NCI-H345 (cell line): ENCODE data around the gene PTPRE.

Experiments
- DNase-seq: peaks from one replicate; lab custom pipeline; 2025; lab: John Stamatoyannopoulos, UW

PTPRE gene

DNA sequence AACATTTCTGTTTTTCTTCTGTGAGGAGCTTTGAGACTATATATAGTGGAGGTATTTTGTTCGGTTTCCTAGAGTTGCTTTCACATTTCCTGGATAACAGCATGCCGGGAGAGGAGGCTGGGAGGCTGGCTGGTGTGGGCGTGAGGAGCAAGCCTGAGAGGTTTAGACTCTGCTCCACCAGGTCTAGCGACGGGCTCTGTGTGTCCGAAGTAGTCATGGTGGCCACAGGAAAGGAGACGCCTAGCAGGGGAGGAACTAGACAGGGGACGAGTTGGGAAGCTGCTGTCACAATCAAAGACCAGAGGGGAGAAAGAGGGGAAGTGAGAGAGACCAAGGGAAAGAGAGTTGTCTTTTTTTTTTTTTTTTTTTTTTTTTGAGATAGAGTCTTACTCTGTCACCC lies 19.6 kb downstream of the PTPRE start:
- DNase-seq: no peak

DNA sequence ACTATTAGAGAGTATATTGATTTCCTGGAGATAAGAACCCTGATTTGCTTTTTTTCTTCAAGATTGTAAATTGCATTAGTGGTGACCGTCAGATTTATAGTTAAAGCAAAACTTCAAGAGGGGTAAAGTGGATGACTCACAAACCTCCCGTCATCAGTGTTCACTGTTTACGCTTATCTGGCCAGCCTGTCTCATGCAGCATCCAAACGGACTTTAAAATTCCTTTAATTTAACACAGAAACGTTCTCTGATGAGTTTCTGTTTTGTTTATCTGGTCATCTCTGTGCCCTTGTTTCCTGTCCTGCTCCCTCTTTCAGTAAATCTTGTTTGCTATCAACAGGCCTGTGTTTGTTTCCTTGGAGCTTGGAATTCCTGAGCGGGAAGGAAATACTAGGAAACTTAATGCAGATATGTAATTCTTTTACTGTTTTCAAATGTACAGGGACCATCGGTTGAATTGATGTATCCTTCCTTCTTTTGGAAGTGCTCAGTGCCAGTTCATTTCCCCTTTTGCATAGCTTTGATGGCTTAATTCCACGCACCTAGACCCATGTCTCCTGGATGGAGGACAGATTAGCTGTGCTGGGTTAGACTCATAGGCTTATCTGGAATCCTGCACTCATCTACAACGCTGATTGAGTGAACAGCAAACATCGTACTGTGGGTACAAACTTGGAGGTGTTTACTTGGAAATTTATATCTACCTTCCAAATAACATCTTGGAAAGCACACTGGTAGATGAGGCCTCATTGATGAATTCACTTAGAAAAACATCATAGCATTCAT lies 21.3 kb downstream of the PTPRE start:
- no peak for DNase-seq

GRCh38 chr10:127932521-127933270 lies 25.8 kb downstream of the PTPRE start:
- DNase-seq: no peak

DNA sequence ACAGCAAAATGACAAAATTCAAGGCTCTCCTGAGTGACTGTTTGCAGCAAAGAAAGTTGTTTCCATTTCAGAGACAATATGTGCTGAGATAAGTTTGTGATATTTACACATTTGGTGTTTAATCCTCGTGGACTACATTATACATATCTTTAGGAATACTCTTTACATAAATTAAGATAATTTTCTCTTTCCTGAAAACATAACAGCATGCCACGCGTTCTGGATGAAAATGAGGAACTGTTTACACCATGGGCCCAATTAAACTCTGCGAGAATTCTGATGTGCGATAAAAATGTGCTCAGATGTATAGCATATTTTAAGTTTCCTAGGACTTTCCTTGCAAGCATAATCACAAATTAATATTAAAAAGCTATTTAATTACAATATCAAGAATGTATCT lies 26.4 kb downstream of the PTPRE start:
- no peak for DNase-seq

DNA sequence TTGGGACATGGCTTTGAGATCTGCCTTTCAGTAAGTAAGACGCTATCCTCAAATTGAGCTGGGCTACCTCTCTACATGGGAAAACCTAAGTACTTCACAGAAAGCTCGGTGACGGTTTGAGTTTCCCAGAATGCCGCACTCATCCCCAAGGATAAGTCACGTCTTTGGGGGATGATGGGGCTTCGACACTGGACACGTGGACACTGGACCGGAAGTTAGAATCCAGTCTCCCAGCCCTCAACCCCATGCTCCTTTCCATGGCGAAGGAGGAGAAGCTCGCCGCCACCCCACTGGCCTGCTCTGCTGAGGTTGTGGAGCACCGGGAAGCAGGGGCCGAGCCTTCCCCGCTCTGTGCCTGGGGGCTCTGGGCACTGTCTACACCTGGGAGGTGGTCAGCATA lies 27.5 kb downstream of the PTPRE start:
- no peak for DNase-seq

DNA sequence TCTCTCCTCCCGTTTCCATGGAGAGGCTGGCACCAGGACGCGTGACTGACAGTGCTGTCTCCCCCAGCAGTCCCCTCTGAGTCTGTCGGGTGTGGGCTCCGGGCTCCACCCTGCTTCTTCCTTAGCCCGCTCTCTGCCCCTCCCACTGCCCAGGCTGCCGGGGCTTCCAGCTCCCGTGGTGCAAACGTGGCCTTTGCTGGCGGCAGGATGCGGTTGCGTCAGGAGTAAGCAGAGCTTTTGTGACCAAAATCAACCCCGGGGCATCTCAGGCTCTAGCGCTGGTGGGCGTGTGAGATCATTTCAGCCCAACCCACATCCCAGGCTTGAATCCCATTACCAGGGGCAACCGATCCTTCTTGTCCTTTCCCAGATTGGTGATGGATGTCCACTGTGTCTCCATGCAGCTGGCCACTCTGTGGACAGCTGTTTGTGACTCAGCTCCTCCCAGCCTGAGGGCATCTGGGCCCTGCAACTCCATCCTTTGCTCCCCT lies 28.2 kb downstream of the PTPRE start:
- no peak for DNase-seq

- no peak for DNase-seq
Observed at GRCh38 chr10:127937069-127937468, 30.2 kb downstream of the PTPRE start.

DNA sequence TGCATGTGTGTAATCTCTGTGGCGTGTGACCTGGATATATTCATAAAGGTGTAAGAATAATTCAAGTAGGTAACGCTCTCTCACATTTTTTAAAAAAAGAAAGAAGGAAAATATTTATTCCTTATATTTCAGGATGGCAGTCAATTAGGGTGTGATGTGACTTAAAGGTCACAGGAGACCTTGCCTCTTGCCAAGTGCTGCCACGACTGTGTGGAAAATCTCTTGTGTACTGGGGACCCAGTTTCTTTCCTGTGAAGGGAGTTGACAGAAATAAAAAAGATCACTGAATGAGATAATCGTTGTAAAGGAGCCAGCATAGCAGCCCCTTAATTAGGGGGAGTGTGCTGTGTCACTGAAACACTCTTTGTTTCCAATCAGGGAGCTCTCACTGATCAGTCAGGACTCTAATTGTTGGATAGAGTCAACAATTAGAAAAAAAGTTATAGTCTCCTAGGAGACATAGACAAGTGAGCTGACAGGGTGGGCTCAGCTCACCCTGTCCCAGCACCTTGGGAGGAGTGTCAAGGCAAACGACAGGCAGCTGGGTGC lies 31.1 kb downstream of the PTPRE start:
- no peak for DNase-seq

DNA sequence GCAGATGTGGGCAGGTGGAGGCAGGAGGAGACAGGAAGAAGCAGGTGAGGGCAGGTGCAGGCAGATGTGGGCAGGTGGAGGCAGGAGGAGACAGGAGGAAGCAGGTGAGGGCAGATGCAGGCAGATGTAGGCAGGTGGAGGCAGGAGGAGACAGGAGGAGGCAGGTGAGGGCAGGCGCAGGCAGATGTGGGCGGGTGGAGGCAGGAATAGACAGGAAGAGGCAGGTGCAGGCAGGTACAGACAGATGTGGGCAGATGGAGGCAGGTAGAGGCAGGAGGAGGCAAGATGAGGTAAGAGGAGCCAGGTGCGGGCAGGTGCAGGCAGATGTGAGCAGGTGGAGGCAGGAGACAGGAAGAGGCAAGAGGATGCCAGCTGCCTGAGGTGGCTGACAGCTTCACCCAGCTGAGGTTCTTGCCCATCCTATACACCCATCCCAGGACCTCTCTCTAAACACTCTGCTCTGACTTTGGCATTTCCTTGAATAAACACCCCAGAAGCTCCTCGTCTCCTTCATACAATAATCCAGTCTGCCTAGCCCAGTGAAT lies 33.0 kb downstream of the PTPRE start:
- no peak for DNase-seq

DNA sequence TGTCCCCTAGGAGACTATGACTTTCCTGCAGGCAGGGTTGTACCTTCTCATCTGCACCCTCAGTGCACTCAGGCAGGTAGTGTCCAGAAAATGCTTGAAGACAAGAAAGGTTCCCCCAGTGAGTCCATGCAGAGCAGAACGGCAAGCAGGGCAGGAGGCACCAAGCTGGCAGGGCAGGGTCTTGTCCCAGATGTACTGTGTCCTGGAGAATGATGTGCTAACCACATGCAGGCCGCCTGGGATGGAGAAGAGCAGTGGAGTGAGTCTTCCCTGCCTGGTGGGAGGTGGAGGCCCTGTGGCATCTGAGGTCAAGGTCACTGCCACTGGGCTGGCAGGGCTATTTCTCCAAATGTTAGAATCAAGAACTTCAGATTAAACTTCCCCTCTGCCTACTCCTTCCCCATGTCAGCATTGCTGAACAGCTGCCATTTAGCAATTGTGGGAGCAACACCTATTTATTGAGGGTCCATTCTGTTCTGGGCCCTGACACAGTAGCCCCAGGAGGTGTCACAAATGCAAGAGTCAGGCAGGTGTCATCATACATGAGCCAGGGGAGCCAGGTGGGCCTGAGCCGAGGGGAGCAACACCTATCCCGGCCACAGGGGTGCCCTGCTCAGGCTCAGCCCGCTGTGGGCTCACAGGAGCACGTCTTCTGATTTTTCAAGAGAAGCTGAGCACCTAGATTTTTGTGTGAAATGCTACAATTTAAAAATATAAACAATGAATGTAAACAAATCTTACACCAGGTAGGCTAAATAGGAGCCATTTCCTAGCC lies 34.1 kb downstream of the PTPRE start:
- no peak for DNase-seq

GRCh38 chr10:127942811-127943210 lies 35.9 kb downstream of the PTPRE start:
- no peak for DNase-seq

GRCh38 chr10:127943336-127943910 lies 36.5 kb downstream of the PTPRE start:
- no peak for DNase-seq

DNA sequence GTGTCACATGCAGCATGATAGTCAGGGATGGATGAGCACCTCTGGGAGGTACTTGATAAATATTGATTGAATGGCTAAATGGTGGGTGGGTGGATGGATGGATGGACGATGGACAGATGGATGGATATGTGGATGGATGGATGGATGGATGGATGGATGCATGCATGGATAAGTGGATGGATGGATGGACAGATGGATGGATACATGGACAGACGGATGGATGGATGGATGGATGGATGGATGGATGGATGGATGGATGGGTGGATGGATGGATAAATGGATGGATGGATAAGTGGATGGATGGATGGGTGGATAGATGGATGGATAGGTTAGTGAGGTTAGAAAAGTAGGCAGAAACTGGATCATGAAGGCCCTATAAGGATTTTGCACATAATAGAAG lies 37.4 kb downstream of the PTPRE start:
- no peak for DNase-seq

DNA sequence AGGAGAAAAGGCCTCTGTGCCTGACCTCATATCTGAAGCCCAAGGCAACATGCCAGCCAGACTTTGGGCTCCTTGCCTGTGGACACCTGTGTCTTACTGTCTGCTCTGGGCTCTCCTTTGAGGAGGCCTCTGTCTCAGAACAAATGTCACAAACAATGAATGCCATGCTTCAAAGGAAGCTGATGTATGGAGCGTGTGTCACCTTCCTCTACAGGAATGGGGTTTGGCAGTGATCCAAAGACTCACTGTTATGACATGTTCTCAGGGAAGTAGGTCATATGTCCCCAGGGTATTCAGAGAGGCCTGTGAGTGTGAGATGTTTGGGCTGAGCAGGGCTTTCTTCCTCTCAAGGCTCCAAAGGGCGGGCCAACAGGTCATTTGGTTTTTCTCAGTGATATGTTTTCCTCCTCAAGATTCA lies 38.4 kb downstream of the PTPRE start:
- DNase-seq: peak; percentile 4

DNA sequence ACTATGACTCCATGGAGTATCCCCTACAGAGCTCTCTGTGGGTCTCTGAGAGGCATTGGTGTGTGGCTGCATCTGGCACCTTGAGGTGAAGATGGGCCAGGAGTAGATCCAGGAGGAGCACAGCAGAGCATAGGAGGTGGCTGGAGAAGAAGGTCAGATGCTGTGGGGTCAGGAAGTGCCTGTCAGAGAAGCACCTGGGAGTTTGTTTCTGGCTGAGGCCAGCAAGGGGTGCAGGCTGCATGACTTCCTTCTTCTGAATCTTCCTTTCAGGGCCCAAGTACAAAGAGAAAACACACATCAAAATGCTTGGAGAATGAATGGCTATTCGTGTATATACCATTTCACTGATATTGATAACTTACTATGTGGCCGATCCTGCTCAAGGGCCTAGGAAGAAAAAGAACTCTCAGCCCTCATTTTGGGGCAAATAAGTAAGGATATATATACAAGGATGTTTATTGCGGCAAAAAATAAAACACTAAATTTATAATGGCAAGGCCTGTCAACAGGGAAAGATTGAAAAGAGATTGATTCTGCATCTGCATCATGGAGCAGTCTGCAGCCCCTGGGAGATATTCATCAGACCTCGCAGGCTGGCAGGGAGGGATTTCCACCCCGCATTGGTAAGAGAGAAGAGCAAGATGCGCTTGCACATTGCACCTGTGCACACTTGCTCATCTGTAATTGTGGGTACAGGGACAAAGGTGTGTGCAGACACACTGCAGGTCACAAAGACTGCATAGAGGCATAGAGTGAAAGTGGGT lies 39.2 kb downstream of the PTPRE start:
- DNase-seq: no peak

DNA sequence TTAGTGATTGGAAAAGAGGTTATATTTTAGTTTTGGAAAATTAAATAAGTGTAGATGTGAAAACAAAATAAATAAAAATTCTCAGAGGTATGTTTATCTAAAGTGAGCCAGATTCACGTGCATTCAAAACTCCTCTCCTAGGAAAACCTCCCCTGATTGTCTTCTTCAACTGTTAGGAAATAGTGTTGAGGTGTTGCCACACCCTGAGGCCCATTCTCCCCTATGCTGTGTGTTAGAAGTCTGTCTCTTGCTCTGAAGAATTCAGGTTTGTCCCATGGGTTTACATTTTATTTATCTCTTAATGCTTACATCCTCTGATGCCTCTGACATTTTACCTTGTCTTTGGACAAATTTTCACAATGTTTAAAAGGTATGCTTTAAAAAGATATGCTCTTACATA lies 40.3 kb downstream of the PTPRE start:
- DNase-seq: no peak

DNA sequence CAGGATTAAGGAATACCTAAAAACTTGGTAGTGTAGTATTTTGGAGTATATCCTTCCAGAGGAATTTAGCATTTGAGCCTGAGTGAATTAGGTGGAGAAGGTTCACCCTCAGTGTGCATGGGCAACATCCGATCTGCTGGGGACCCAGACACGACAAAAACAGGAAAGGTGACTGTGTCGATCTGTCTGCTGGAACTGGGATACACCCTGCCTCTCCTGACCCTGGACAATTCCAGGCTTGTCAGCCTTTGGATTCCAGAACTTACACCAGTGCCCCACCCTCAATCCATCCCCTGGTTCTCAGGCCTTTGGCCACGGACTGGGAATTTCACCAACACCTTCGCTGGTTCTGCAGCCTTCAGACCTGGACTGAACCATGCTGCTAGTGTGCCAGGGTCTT lies 41.9 kb downstream of the PTPRE start:
- no peak for DNase-seq

- no peak for DNase-seq
Observed at GRCh38 chr10:127949831-127950230, 42.9 kb downstream of the PTPRE start.

DNA sequence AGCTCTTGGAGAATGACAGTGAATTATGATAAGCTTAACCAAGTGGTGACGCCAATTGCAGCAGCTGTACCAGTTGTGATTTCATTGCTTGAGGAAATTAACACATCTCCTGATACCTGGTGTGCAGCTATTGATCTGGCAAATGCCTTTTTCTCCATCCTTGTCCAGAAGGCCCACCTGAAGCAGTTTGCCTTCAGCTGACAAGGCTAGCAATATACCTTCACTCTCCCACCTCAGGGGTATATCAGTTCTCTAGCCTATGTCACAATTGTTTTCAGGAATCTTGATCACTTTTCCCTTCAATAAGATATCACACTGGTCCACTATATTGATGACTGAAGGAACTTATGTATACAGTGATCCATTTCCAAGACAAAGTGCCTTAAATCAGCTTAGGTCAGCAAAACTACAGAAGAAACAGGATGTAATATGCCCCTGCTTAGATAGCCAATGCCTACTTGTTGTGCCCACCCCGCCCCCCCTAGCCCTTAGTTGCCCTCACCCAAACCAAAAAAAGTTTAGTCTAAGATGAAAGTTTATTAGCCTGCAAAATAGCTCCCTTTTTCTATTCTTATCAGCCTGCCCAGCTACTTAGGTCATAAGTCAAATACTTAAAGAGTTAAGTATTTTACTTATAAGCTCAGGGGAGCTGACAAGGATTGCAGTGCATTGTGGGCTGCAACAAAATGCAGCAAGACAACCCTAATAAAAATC lies 45.1 kb downstream of the PTPRE start:
- DNase-seq: no peak

DNA sequence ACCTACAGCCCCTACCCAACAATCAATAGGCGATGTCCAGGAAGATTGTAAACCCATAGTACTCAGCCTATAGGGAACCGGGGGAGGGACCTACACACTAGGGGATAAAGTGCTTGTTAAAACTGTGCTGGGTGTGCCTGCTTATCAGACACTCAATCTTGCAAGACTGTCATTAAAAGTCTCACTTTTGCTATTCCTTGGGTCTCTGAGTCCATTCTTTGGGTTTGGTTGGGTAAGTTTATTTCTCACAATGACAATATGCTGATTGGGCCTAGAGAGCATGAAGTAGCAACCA lies 45.6 kb downstream of the PTPRE start:
- no peak for DNase-seq
